GM12891 (cell line): ENCODE results near the gene BMP5.
A peak's percentile ranks its signal among the peaks of the same experiment; 100 is the strongest.

ENCODE experiments used
- DNase-seq: peaks from one replicate; pipeline ENCODE4 v3.0.0; 2011; ENCODE audit warnings: low spot score; ENCODE audit not compliant: insufficient read length
- FAIRE-seq: peaks from 2 replicates; lab custom pipeline; 2011; peaks lifted over from hg19 to GRCh38; lab: Jason Lieb, UNC
- PAX5 ChIP-seq: IDR thresholded peaks from 2 replicates; pipeline ENCODE4 v1.6.1; 2011; ENCODE audit warnings: low read length, moderate library complexity, mild to moderate bottlenecking; ENCODE audit not compliant: insufficient read depth, severe bottlenecking
- POLR2A ChIP-seq: IDR thresholded peaks from 2 replicates; pipeline ENCODE4 v1.6.1; 2011; ENCODE audit warnings: low read depth, low read length, control low read depth
- POLR2AphosphoS5 ChIP-seq: IDR thresholded peaks from 2 replicates; pipeline ENCODE4 v1.6.1; 2011; ENCODE audit warnings: low read depth, low read length, control low read depth
- POU2F2 ChIP-seq: IDR thresholded peaks from 2 replicates; pipeline ENCODE4 v1.6.1; 2011; ENCODE audit warnings: low read depth, mild to moderate bottlenecking, control low read depth, low read length, moderate library complexity
- SPI1 ChIP-seq: IDR thresholded peaks from 2 replicates; pipeline ENCODE4 v1.6.1; 2011; ENCODE audit warnings: low read depth, low read length, control low read depth
- TAF1 ChIP-seq: IDR thresholded peaks from 2 replicates; pipeline ENCODE4 v1.6.1; 2011; ENCODE audit warnings: low read depth, low read length, control low read depth

Gene BMP5

GRCh38 chr6:55872866-55873265 lies 2.5 kb downstream of the BMP5 start:
- TF ChIP-seq POLR2AphosphoS5 (no peak), POLR2A (no peak), TAF1 (no peak), POU2F2 (no peak), SPI1 (no peak)
- FAIRE-seq, result no peak

GRCh38 chr6:55870181-55870813 lies 5.1 kb downstream of the BMP5 start:
- TF ChIP-seq POLR2A (no peak), PAX5 (no peak)
- FAIRE-seq (no peak), DNase-seq (no peak)

More at GRCh38 chr6:55872866-55873265, 2.5 kb downstream of the BMP5 start:
- no peak for DNase-seq

GRCh38 chr6:55869674-55870073 lies 5.7 kb downstream of the BMP5 start:
- no peak for DNase-seq
- TF ChIP-seq POU2F2 (no peak), SPI1 (no peak), TAF1 (no peak), POLR2AphosphoS5 (no peak), PAX5 (no peak), POLR2A (no peak)
- FAIRE-seq, result no peak

- TF ChIP-seq POLR2AphosphoS5 (no peak), SPI1 (peak; percentile 49), TAF1 (no peak), POLR2A (no peak), POU2F2 (peak; percentile 81), PAX5 (no peak)
- FAIRE-seq (peak; percentile 45), DNase-seq (no peak)
Measured at GRCh38 chr6:55868771-55869479, 6.5 kb downstream of the BMP5 start.

- DNase-seq (no peak), FAIRE-seq (no peak)
- TF ChIP-seq SPI1, result no peak
Measured at GRCh38 chr6:55868176-55868575, 7.2 kb downstream of the BMP5 start.

- no peak for FAIRE-seq
- no peak for TF ChIP-seq POU2F2
- no peak for DNase-seq
Measured at GRCh38 chr6:55866128-55866527, 9.3 kb downstream of the BMP5 start.

- DNase-seq (no peak), FAIRE-seq (no peak)
- TF ChIP-seq PAX5 (no peak), TAF1 (no peak), POLR2AphosphoS5 (no peak), POLR2A (no peak), POU2F2 (no peak), SPI1 (no peak)
Measured at GRCh38 chr6:55853008-55854001, 22.1 kb downstream of the BMP5 start.

GRCh38 chr6:55841341-55841740 lies 34.0 kb downstream of the BMP5 start:
- no peak for DNase-seq
- TF ChIP-seq SPI1 (no peak), PAX5 (no peak), POU2F2 (no peak), TAF1 (no peak), POLR2A (no peak), POLR2AphosphoS5 (no peak)
- no peak for FAIRE-seq

GRCh38 chr6:55839080-55839479 lies 36.3 kb downstream of the BMP5 start:
- FAIRE-seq (no peak), DNase-seq (no peak)
- TF ChIP-seq POLR2A (no peak), TAF1 (no peak), PAX5 (no peak), POU2F2 (no peak), SPI1 (no peak), POLR2AphosphoS5 (no peak)

- TF ChIP-seq POU2F2 (no peak), POLR2A (no peak), PAX5 (no peak), POLR2AphosphoS5 (no peak), TAF1 (no peak), SPI1 (no peak)
- FAIRE-seq, result no peak
- DNase-seq, result no peak
Measured at GRCh38 chr6:55836945-55837344, 38.4 kb downstream of the BMP5 start.
